Glutamatergic neuron (in vitro differentiated cells): ENCODE results near the gene INF2. TPM values are rescaled to one million over a fixed set of nuclear protein-coding genes. Genes with fewer than 3 reads are reported as not detected.

Source experiments
- DNase-seq: peaks from one replicate; pipeline ENCODE4 v3.0.0; 2022
- H3K27ac Mint-ChIP-seq: one replicate; pipeline ENCODE4 v1.8.0; 2020; ENCODE audit warnings: mild to moderate bottlenecking, mixed read lengths, inconsistent platforms; ENCODE audit not compliant: unreplicated experiment
- H3K27me3 Mint-ChIP-seq: one replicate; pipeline ENCODE4 v1.8.0; 2020; ENCODE audit warnings: mild to moderate bottlenecking, moderate library complexity, mixed read lengths, inconsistent platforms; ENCODE audit not compliant: unreplicated experiment
- H3K36me3 Mint-ChIP-seq: one replicate; pipeline ENCODE4 v1.8.0; 2020; ENCODE audit warnings: mild to moderate bottlenecking, mixed read lengths, inconsistent platforms; ENCODE audit not compliant: unreplicated experiment
- H3K4me1 Mint-ChIP-seq: one replicate; pipeline ENCODE4 v1.8.0; 2020; ENCODE audit warnings: mild to moderate bottlenecking, low read depth, mixed read lengths, inconsistent platforms; ENCODE audit not compliant: unreplicated experiment
- H3K4me3 Mint-ChIP-seq: one replicate; pipeline ENCODE4 v1.8.0; 2020; ENCODE audit warnings: mild to moderate bottlenecking, mixed read lengths, inconsistent platforms; ENCODE audit not compliant: unreplicated experiment
- H3K9me3 Mint-ChIP-seq: one replicate; pipeline ENCODE4 v1.8.0; 2020; ENCODE audit warnings: mild to moderate bottlenecking, moderate library complexity, mixed read lengths, inconsistent platforms; ENCODE audit not compliant: unreplicated experiment
- total RNA-seq: library from RNA; stranded (reverse); fragmentation: NEBNext Ultra II Directional; extraction: Animal tissue kit (Norgen Biotek cat#: 25700); gene quantifications from one replicate; pipeline ENCODE4 v1.2.1, GENCODE V29; 2021; ENCODE audit not compliant: unreplicated experiment
- TF ChIP-seq, protein P1 (sequence below): fragments of 200-600 bp; sonication (generic); IDR thresholded peaks from one replicate; pipeline ENCODE4 v1.5.0; 2021; ENCODE audit not compliant: partially characterized antibody, unreplicated experiment

Gene INF2
- total RNA-seq, 1 donor from 2014 or later, result 11.8 TPM

DNA sequence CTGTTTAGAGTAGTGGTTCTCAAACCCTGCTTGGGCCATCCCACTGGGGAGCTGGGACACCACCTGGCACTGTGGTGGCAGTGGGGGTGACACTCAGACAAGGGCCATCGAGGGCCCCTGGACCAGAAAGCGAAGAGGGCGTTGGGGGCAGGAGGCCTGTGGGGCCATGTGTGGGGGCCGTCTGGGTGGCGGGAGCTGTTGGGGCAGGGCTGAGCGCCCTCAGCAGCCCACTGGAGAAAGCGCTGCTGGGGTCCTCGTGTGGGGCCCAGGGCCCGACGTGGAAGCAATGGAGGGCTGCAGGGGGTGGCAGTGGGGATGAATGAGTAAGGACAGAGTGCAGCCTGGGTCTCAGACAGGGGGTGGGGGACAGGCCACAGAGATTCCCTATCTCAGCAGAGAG lies 28.7 kb downstream of the INF2 start:
- no peak overlapping the region for H3K27ac Mint-ChIP-seq
- H3K4me3 Mint-ChIP-seq, result no peak overlapping the region
- peaks cover 8% of the 10 kb centered on the region for H3K27me3 Mint-ChIP-seq
- peaks cover 7% of the 10 kb centered on the region for H3K9me3 Mint-ChIP-seq
- H3K4me1 Mint-ChIP-seq, result peaks cover 2% of the 10 kb centered on the region
- DNase-seq, result no peak
- TF ChIP-seq, protein P1, sequence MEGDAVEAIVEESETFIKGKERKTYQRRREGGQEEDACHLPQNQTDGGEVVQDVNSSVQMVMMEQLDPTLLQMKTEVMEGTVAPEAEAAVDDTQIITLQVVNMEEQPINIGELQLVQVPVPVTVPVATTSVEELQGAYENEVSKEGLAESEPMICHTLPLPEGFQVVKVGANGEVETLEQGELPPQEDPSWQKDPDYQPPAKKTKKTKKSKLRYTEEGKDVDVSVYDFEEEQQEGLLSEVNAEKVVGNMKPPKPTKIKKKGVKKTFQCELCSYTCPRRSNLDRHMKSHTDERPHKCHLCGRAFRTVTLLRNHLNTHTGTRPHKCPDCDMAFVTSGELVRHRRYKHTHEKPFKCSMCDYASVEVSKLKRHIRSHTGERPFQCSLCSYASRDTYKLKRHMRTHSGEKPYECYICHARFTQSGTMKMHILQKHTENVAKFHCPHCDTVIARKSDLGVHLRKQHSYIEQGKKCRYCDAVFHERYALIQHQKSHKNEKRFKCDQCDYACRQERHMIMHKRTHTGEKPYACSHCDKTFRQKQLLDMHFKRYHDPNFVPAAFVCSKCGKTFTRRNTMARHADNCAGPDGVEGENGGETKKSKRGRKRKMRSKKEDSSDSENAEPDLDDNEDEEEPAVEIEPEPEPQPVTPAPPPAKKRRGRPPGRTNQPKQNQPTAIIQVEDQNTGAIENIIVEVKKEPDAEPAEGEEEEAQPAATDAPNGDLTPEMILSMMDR, result no peak
- H3K36me3 Mint-ChIP-seq, result no peaks in the 10 kb centered on the region

DNA sequence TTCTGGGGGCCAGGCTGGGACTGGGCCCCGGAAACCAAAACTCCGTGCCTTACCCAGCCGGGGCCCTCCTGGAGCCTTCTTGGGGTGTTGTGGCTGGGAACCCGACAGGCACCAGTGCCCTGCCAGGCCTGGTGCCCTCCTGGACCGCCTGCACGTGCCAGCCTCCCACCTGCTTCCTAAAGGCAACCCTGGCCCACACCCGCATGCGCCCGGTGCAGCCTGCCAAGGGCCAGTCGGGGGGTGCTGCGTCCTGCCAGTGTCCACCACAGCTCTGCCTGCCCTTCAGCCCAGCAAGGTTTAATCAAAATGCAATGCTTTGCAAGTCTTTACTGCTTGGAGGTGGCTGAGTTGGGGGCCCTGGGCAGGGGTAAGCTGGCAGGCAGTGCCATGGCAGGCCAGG lies 29.5 kb downstream of the INF2 start:
- no peak for DNase-seq
- TF ChIP-seq, protein P1, result no peak
- Mint-ChIP-seq H3K27me3 (peaks cover 8% of the 10 kb centered on the region), H3K27ac (no peak overlapping the region), H3K4me1 (peaks cover 2% of the 10 kb centered on the region), H3K9me3 (peaks cover 7% of the 10 kb centered on the region), H3K4me3 (no peak overlapping the region), H3K36me3 (no peaks in the 10 kb centered on the region)

DNA sequence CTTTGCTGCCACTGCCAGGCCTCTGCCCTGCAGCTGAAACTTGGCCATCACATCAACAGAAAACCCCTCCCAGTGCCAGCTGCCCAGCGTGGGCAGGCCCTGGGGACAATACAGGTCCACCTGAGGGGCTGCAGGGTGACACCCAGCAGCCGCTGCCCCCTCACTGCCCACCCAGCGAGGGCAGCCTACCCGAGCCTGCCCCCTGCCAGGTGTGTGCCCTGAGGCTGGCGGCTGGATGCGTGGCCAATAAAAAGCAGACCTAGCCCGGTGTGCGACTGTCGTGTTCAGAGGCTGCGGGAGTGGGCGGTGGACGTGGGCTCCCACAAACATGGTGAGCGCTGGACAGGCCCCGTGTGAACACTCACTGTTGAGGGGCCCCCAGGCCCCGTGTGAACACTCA lies 29.9 kb downstream of the INF2 start:
- Mint-ChIP-seq H3K27ac (no peak overlapping the region), H3K4me1 (peaks cover 2% of the 10 kb centered on the region), H3K9me3 (peaks cover 7% of the 10 kb centered on the region), H3K4me3 (no peak overlapping the region), H3K36me3 (no peaks in the 10 kb centered on the region), H3K27me3 (peaks cover 8% of the 10 kb centered on the region)
- TF ChIP-seq, protein P1, result no peak
- DNase-seq, result no peak

DNA sequence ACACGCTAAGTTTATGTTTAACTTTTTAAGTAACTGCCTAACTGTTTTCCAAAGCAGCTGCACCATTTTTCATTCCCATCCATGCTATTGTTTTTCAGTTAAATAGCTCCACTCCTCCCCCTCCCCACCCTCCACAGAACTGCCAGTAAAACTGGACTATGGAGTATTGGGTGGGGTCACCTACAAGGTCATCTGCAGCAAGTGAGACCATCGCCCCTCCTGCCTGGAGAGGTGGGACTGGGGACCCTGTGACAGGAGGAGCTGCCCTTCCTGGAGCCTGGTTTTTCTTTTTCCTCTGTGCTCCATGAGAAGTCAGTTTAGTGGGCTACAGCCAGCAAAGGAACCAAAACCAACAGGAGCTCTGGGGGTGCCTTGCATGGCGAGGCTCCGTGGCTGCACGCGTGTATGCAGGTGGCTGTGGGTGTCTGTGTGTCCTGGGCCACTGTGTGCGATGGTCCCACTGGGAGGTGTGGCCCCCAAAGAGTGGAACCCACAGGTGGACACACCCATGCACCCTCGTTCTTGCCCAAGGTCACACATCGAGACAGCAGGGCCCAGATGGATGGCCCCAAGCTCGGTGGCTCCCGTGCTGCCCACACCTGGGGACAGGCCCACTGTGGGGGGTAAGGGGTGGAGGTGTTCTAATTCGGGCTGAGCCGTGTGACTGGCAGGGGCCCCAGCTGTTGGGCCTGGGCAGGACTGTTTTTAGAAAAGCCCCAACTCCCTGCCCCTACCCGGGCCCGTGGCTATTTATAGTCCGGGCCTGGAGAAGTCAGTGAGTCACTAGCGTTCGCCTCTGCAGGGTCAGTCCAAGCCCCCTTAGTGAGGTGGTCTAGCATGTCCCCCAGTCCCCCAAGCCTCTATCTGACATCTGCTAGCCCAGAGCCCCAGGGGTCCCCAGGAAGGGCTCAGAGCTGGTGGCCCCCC lies 32.4 kb downstream of the INF2 start:
- DNase-seq, result no peak
- Mint-ChIP-seq H3K27ac (no peak overlapping the region), H3K36me3 (no peaks in the 10 kb centered on the region), H3K9me3 (peaks cover 7% of the 10 kb centered on the region), H3K4me1 (peaks cover 2% of the 10 kb centered on the region), H3K27me3 (peaks cover 10% of the 10 kb centered on the region), H3K4me3 (no peak overlapping the region)
- TF ChIP-seq, protein P1, result no peak

DNA sequence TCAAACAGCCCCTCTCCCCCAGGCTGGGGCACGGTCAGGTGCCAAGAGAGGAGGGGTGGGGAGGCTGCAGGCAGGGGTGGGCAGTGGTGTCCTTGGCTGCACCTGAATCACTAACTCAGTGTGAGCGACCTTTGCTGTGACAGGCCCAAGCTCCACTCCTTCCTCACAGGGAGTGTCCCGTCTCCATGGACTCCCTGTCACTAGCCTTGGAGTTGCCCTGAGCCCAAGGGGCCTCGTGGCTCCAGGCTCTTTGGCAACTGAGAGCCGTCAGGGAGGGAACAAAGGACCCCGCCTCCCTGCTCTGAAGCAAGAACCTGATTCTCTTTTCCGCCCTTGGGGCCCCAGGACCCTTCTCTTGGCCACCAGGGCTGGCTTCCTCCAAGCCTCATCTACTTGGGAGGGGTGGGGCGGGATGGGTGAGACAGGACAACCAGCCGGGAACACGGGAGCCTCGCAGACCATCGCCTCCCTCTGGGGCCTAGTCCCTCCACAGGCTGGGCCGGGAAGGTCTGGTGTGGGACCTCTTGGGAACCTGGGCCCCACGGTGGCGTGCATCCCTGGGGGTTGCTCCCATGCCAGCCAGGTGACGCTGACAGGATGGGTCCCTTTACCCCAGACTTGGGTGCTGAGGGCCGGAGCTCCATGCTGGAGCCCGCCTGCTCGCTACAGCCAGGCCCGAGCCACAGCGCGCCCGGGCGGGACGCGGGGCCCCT lies 33.7 kb downstream of the INF2 start:
- Mint-ChIP-seq H3K27me3 (peaks cover 11% of the 10 kb centered on the region), H3K4me3 (no peak overlapping the region), H3K36me3 (no peaks in the 10 kb centered on the region), H3K9me3 (peaks cover 5% of the 10 kb centered on the region), H3K27ac (no peak overlapping the region), H3K4me1 (peaks cover 2% of the 10 kb centered on the region)
- no peak for DNase-seq
- TF ChIP-seq, protein P1, result no peak
